Esophagus muscularis mucosa (tissue), 4 donors: ENCODE measurements around the gene POU3F1. TPM values are rescaled to one million over a fixed set of nuclear protein-coding genes. Genes with fewer than 3 reads are reported as not detected.

ENCODE experiments used
- DNase-seq: peaks from one replicate; pipeline ENCODE4 v3.0.0-alpha.2; 2017; ENCODE audit errors: extremely low spot score
- H3K27ac ChIP-seq, 4 donors: fragments of 200-600 bp; sonication (generic); replicated peaks in 1 of 4; 1 replicate in 3 of 4; 2 replicates in 1 of 4; pipeline ENCODE4 v1.5.1; 2016 to 2019; ENCODE audit warnings: mild to moderate bottlenecking in 1 of 4
- H3K27me3 ChIP-seq, 4 donors: fragments of 200-600 bp; sonication (generic); one replicate each; pipeline versions ENCODE4 v1.5.1 to v1.6.0; 2016 to 2019
- H3K36me3 ChIP-seq, 4 donors: fragments of 200-600 bp; sonication (generic); one replicate each; pipeline ENCODE4 v1.5.1; 2016 to 2019
- H3K4me1 ChIP-seq, 4 donors: fragments of 200-600 bp; sonication (generic); one replicate each; pipeline ENCODE4 v1.5.1; 2016 to 2019
- H3K4me3 ChIP-seq, 4 donors: fragments of 200-600 bp; sonication (generic); 1 replicate in 2 of 4; 2 replicates in 2 of 4; pipeline ENCODE4 v1.5.1; 2016 to 2019; ENCODE audit warnings: mild to moderate bottlenecking in 4 of 4, moderate library complexity in 1 of 4
- H3K9me3 ChIP-seq, 4 donors: fragments of 200-600 bp; sonication (generic); 1 replicate in 3 of 4; 2 replicates in 1 of 4; pipeline ENCODE4 v1.5.1; 2016 to 2019
- EP300 ChIP-seq: sonication (generic); formaldehyde crosslinking; IDR thresholded peaks from one replicate; pipeline ENCODE4 v1.6.1; 2017; ENCODE audit warnings: antibody characterized with exemption
- POLR2A ChIP-seq: fragments of 450-650 bp; IDR thresholded peaks from one replicate; pipeline ENCODE4 v1.6.1; 2017; ENCODE audit warnings: antibody characterized with exemption, moderate library complexity, mild to moderate bottlenecking, low read depth
- POLR2AphosphoS5 ChIP-seq, 2 donors: sonication (generic); formaldehyde crosslinking; IDR thresholded peaks; one replicate each; pipeline ENCODE4 v1.6.1; 2017; ENCODE audit warnings: antibody characterized with exemption in 2 of 2
- WGBS: methylation state at CpG from one replicate; pipeline ENCODE4 v1.1.5; 2018; 5-methylcytosine and 5-hydroxymethylcytosine counted together
- intact Hi-C: fragments of 100-400 bp; cut with DNase I; formaldehyde crosslinking; loops from one replicate; pipeline ENCODE4 v1.15.1; 2023
- total RNA-seq, 4 donors: library from RNA; depleted of rRNA; stranded (reverse); fragments of >200 nt; gene quantifications; one replicate each; pipeline versions ENCODE4 v1.1.0 to v1.2.1, GENCODE V29; 2016
- TF ChIP-seq, protein P1 (sequence below), 3 experiments: fragments of 200-600 bp in 2 of 3; fragments of 450-650 bp in 1 of 3; sonication (generic) in 2 of 3; IDR thresholded peaks; one replicate each; pipeline ENCODE4 v1.5.1; 2017 to 2019; ENCODE audit warnings: antibody characterized with exemption in 3 of 3, mild to moderate bottlenecking in 2 of 3, moderate library complexity in 1 of 3

Gene POU3F1
- total RNA-seq, 4 donors from 2014 or later = 0.29 to 1.3 (median 0.33) TPM; not detected in 1

DNA sequence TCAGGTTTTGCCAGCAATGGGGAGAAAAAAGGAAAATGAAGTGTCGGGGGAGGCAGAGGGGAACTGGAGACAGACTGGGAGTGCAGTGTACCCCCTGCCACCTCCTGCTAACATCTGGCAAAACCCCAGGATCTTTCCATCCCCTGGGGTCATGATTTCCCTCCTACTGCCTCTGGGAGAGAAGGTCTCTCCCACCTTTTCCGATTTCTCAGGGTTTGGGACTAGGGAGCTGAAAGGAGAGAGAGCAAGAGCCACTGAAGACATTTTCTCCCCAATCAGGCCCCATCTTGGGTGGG is 46.4 kb downstream of the POU3F1 start:
- no peak for TF ChIP-seq POLR2AphosphoS5 (IDR thresholded peaks at IDR 0.05)
- no peak for TF ChIP-seq EP300
- TF ChIP-seq POLR2A = no peak
- TF ChIP-seq, protein P1, sequence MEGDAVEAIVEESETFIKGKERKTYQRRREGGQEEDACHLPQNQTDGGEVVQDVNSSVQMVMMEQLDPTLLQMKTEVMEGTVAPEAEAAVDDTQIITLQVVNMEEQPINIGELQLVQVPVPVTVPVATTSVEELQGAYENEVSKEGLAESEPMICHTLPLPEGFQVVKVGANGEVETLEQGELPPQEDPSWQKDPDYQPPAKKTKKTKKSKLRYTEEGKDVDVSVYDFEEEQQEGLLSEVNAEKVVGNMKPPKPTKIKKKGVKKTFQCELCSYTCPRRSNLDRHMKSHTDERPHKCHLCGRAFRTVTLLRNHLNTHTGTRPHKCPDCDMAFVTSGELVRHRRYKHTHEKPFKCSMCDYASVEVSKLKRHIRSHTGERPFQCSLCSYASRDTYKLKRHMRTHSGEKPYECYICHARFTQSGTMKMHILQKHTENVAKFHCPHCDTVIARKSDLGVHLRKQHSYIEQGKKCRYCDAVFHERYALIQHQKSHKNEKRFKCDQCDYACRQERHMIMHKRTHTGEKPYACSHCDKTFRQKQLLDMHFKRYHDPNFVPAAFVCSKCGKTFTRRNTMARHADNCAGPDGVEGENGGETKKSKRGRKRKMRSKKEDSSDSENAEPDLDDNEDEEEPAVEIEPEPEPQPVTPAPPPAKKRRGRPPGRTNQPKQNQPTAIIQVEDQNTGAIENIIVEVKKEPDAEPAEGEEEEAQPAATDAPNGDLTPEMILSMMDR (IDR thresholded peaks at IDR 0.05) = no peak
- WGBS = 37% methylated on average over 2 of the region's 2 CpGs
- H3K4me3 ChIP-seq = peak overlapping the region in 3 of 4 donors; percentile 0 to 41 (median 38)

DNA sequence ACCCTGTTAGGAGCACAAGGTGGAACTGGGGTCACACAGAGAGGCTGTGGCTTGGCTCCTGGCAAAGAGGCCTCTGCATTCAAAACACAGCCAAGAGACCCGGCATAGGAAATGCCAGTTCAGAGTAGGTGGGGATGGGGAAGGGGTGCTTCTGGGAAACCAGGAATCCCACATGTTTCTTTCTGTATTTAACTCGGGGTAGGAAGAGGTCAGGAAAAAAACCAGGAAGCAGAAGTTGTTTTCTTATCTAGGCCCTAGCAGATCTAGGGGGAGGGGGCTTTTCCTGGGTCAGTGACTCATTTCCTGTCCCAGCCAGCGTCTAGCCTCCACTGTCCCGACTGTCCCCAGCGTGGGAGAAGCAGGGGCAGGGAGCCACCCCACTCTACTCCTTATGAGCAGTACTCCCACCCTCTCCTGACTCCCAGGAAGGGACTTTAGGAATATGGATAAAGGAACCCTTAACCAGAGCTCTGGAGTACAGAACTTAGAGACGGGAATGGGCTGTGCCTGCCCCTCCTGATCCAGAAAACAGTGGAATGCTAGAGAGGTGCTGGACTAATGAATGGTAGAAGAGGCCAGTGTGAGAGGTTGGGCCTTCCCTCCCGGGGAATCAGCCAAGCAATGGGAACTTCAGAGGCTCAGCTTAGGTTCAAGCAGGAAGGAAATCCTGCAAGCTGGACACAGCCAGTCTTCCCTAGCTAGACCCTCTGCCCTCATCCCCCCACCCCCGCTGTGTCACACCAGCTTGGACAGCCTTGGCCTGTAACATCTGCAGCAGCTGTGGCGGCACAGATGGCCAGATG is 47.0 kb downstream of the POU3F1 start:
- no peaks in the 10 kb centered on the region for H3K27me3 ChIP-seq
- H3K27ac ChIP-seq = peak overlapping the region; percentile 93 to 97 (median 95)
- H3K4me3 ChIP-seq = peak overlapping the region in 3 of 4 donors; percentile 0 to 41 (median 38)
- TF ChIP-seq POLR2AphosphoS5 (IDR thresholded peaks at IDR 0.05) (peak; percentile 18 to 28), EP300 (no peak), POLR2A (no peak)
- TF ChIP-seq, protein P1 (IDR thresholded peaks at IDR 0.05) = no peak
- peaks cover 0 to 24% (median 21%) of the 10 kb centered on the region in 4 donors for H3K36me3 ChIP-seq
- DNase-seq = no peak
- peaks cover 94 to 100% (median 99%) of the 10 kb centered on the region in 4 donors for H3K4me1 ChIP-seq
- intact Hi-C loops = no loop called here
- 7% methylated on average over 8 of the region's 9 CpGs for WGBS
- no peaks in the 10 kb centered on the region for H3K9me3 ChIP-seq

More for the DNA sequence above, 46.4 kb downstream of the POU3F1 start:
- H3K4me1 ChIP-seq = peaks cover 89 to 96% (median 94%) of the 10 kb centered on the region in 4 donors
- peaks cover 0 to 24% (median 21%) of the 10 kb centered on the region in 4 donors for H3K36me3 ChIP-seq
- no peaks in the 10 kb centered on the region for H3K9me3 ChIP-seq
- no peak for DNase-seq
- intact Hi-C loops = no loop called here
- H3K27ac ChIP-seq = peak overlapping the region; percentile 93 to 97 (median 95)
- no peaks in the 10 kb centered on the region for H3K27me3 ChIP-seq

DNA sequence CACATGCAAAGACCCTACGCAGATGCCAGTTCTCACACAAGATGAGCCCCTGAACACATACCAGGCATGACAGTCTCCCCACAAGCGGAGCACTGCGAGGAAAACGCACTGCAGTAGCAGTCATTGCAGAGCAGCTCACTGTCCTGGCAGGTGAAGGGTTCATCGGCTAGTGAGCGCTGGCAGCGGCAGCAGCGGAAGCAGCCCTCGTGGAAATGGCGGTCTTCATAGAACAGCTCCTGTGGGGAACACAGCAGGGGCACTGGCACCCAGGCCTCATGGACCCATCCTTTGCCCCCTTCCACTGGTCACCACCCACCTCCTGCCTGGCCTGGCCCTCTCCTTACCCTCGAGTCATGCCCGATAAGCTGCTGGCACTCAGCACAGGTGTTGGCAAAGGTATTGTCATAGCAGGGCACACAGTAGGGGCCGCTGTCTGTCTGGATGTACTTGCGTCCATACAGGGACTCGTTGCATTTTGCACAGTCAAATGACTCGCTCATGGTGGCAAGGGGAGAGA is 47.6 kb downstream of the POU3F1 start:
- H3K27me3 ChIP-seq = no peaks in the 10 kb centered on the region
- H3K27ac ChIP-seq = peak overlapping the region; percentile 93 to 97 (median 95)
- no peaks in the 10 kb centered on the region for H3K9me3 ChIP-seq
- TF ChIP-seq, protein P1 (IDR thresholded peaks at IDR 0.05) = no peak
- TF ChIP-seq EP300 = no peak
- peak overlapping the region in 1 of 4 donors; percentile 9 for H3K4me3 ChIP-seq
- 65% methylated on average over 10 of the region's 16 CpGs for WGBS
- intact Hi-C loops = no loop called here
- no peak for DNase-seq
- H3K36me3 ChIP-seq = peaks cover 0 to 24% (median 21%) of the 10 kb centered on the region in 4 donors
- peaks cover 89 to 96% (median 94%) of the 10 kb centered on the region in 4 donors for H3K4me1 ChIP-seq

DNA sequence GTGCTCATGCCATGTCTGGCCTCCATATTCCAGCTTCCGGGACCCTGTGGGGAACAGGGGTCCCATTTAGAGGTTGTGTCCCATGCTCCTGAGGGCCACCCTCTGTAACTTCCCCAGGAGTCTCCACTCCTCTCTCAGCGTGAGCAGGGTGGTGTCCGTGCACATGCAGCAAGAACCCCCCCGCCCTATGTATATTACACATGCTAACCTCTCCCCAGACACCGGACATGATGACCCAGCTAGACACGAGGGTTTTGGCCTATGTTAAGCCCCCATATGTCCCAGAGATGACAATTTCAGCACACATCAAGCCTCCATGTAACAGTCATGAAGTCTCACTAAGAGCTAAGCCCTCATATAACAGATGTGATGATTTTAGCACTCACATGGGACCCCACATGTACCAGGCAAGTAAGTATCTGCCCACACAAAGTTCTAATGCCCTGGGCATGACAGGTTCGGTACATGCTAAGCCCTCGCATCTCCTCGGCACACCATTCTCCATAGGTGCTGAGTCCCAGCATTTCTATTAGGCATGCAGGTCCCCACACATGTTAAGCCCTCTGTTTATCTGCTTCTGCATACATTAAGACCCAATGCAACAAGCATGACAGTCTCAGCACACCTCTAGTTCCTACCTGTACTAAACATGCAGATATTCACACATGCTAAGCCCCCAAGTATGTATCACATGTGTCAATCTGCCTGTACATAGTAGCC is 48.3 kb downstream of the POU3F1 start:
- no peak overlapping the region for H3K4me3 ChIP-seq
- WGBS = 79% methylated on average over 6 of the region's 9 CpGs
- intact Hi-C loops = no loop called here
- TF ChIP-seq, protein P1 (IDR thresholded peaks at IDR 0.05) = no peak
- no peak for TF ChIP-seq EP300
- no peak for TF ChIP-seq POLR2AphosphoS5 (IDR thresholded peaks at IDR 0.05)
- TF ChIP-seq POLR2A = no peak
- H3K4me1 ChIP-seq = peaks cover 84 to 88% (median 86%) of the 10 kb centered on the region in 4 donors
- H3K36me3 ChIP-seq = peaks cover 0 to 24% (median 21%) of the 10 kb centered on the region in 4 donors
- no peaks in the 10 kb centered on the region for H3K27me3 ChIP-seq
- no peaks in the 10 kb centered on the region for H3K9me3 ChIP-seq
- H3K27ac ChIP-seq = peak overlapping the region; percentile 93 to 97 (median 95)
- DNase-seq = no peak
